Breast epithelium (tissue), 3 donors: ENCODE results near the gene TCERG1L.

Experiments used
- CTCF ChIP-seq, 3 donors: fragments of 450-650 bp; IDR thresholded peaks; one replicate each; pipeline ENCODE4 v1.5.1; 2016 to 2017; ENCODE audit warnings: antibody characterized with exemption in 3 of 3, mild to moderate bottlenecking in 3 of 3, moderate library complexity in 3 of 3
- POLR2A ChIP-seq: fragments of 450-650 bp; IDR thresholded peaks from one replicate; pipeline ENCODE4 v1.6.1; 2016; ENCODE audit warnings: antibody characterized with exemption, mild to moderate bottlenecking, moderate library complexity
- POLR2AphosphoS5 ChIP-seq, 3 donors: sonication (generic); formaldehyde crosslinking; IDR thresholded peaks; one replicate each; pipeline ENCODE4 v1.6.1; 2017; ENCODE audit warnings: antibody characterized with exemption in 3 of 3

DNA sequence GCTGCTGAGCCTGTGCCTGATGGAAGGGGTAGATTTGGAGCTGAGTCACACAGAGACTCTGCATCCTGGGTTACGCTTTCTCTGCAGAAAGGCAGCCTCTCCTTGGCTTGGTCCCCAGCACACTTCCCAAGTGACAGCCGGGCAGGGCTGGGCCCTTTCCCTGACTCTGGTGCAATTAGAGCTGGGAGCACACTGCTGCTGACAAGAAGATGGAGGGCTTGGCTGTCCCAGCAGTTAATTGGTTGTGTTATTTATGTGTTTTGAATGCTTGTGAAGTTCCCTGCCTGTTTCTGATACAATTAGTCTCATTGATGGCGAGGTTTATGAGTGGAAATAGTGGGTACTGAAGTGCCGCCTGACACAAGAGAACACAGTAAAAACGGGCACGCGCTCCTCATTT, 123.6 kb downstream of the TCERG1L start:
- TF ChIP-seq CTCF (IDR thresholded peaks at IDR 0.05) (no peak), POLR2A (no peak), POLR2AphosphoS5 (IDR thresholded peaks at IDR 0.05) (no peak)
